ENCODE data around the gene HEPN1.

Gene HEPN1

GRCh38 chr11:124894606-124895430 lies 24.2 kb upstream of the HEPN1 start:
- H3K9ac ChIP-seq (ENCODE audit: low read length): no peak overlapping the region
- peaks cover 19% of the 10 kb centered on the region for H3K27me3 ChIP-seq (ENCODE audit: control insufficient read depth, insufficient read depth, low read length)

GRCh38 chr11:124895471-124895971 lies 23.5 kb upstream of the HEPN1 start:
- H3K9me3 ChIP-seq (ENCODE audit: control insufficient read depth, insufficient read depth, low read depth, low read length): no peaks in the 10 kb centered on the region
- no peak overlapping the region for H3K27ac ChIP-seq (ENCODE audit: low read depth, low read length)
- H3K36me3 ChIP-seq (ENCODE audit: control insufficient read depth, insufficient read depth, low read length): no peaks in the 10 kb centered on the region
- no peak overlapping the region for H3K9ac ChIP-seq (ENCODE audit: low read length)
- no peak overlapping the region for H3K4me3 ChIP-seq (ENCODE audit: low read depth, low read length)
- peaks cover 26% of the 10 kb centered on the region for H3K4me1 ChIP-seq (ENCODE audit: control insufficient read depth, insufficient read depth, low read length)
- H3K27me3 ChIP-seq (ENCODE audit: control insufficient read depth, insufficient read depth, low read length): peaks cover 23% of the 10 kb centered on the region

More at GRCh38 chr11:124894606-124895430, 24.2 kb upstream of the HEPN1 start:
- no peak overlapping the region for H3K4me3 ChIP-seq (ENCODE audit: low read depth, low read length)
- no peaks in the 10 kb centered on the region for H3K9me3 ChIP-seq (ENCODE audit: control insufficient read depth, insufficient read depth, low read depth, low read length)
- no peak overlapping the region for H3K27ac ChIP-seq (ENCODE audit: low read depth, low read length)
- H3K4me1 ChIP-seq (ENCODE audit: control insufficient read depth, insufficient read depth, low read length): peaks cover 21% of the 10 kb centered on the region
- no peaks in the 10 kb centered on the region for H3K36me3 ChIP-seq (ENCODE audit: control insufficient read depth, insufficient read depth, low read length)

- Histone ChIP-seq H3K9me3 (ENCODE audit: control insufficient read depth, insufficient read depth, low read depth, low read length) (no peaks in the 10 kb centered on the region), H3K4me1 (ENCODE audit: control insufficient read depth, insufficient read depth, low read length) (peaks cover 30% of the 10 kb centered on the region), H3K36me3 (ENCODE audit: control insufficient read depth, insufficient read depth, low read length) (no peaks in the 10 kb centered on the region), H3K9ac (ENCODE audit: low read length) (no peak overlapping the region), H3K27ac (ENCODE audit: low read depth, low read length) (no peak overlapping the region), H3K27me3 (ENCODE audit: control insufficient read depth, insufficient read depth, low read length) (peaks cover 26% of the 10 kb centered on the region), H3K4me3 (ENCODE audit: low read depth, low read length) (no peak overlapping the region)
Measured at GRCh38 chr11:124896071-124896750, 22.8 kb upstream of the HEPN1 start.

- peaks cover 30% of the 10 kb centered on the region for H3K4me1 ChIP-seq (ENCODE audit: control insufficient read depth, insufficient read depth, low read length)
Measured at GRCh38 chr11:124896821-124897391, 22.1 kb upstream of the HEPN1 start.

GRCh38 chr11:124897674-124898262 lies 21.3 kb upstream of the HEPN1 start, which contains the start of gene ROBO4:
ROBO4 (minus strand) TSS chr11:124897865; CDS start chr11:124897795, 70 bp downstream.
- no peak within 1 kb of the TSS for H3K27ac ChIP-seq (ENCODE audit: low read depth, low read length)

More at GRCh38 chr11:124896821-124897391, 22.1 kb upstream of the HEPN1 start:
- Histone ChIP-seq H3K9ac (ENCODE audit: low read length) (no peak overlapping the region), H3K9me3 (ENCODE audit: control insufficient read depth, insufficient read depth, low read depth, low read length) (no peaks in the 10 kb centered on the region), H3K36me3 (ENCODE audit: control insufficient read depth, insufficient read depth, low read length) (no peaks in the 10 kb centered on the region), H3K27ac (ENCODE audit: low read depth, low read length) (no peak overlapping the region), H3K27me3 (ENCODE audit: control insufficient read depth, insufficient read depth, low read length) (peaks cover 30% of the 10 kb centered on the region), H3K4me3 (ENCODE audit: low read depth, low read length) (no peak overlapping the region)

GRCh38 chr11:124898263-124898680 lies 20.8 kb upstream of the HEPN1 start:
- Histone ChIP-seq H3K36me3 (ENCODE audit: control insufficient read depth, insufficient read depth, low read length) (no peaks in the 10 kb centered on the region), H3K9me3 (ENCODE audit: control insufficient read depth, insufficient read depth, low read depth, low read length) (no peaks in the 10 kb centered on the region), H3K9ac (ENCODE audit: low read length) (no peak overlapping the region), H3K4me3 (ENCODE audit: low read depth, low read length) (no peak overlapping the region), H3K4me1 (ENCODE audit: control insufficient read depth, insufficient read depth, low read length) (peaks cover 30% of the 10 kb centered on the region), H3K27ac (ENCODE audit: low read depth, low read length) (no peak overlapping the region), H3K27me3 (ENCODE audit: control insufficient read depth, insufficient read depth, low read length) (peaks cover 21% of the 10 kb centered on the region)

More at GRCh38 chr11:124897674-124898262, 21.3 kb upstream of the HEPN1 start, which contains the start of gene ROBO4:
- Histone ChIP-seq H3K36me3 (ENCODE audit: control insufficient read depth, insufficient read depth, low read length) (no peaks in the 10 kb centered on the region), H3K9ac (ENCODE audit: low read length) (no peak within 1 kb of the TSS), H3K27me3 (ENCODE audit: control insufficient read depth, insufficient read depth, low read length) (peaks cover 25% of the 10 kb centered on the region), H3K4me3 (ENCODE audit: low read depth, low read length) (no peak within 1 kb of the TSS), H3K9me3 (ENCODE audit: control insufficient read depth, insufficient read depth, low read depth, low read length) (no peaks in the 10 kb centered on the region), H3K4me1 (ENCODE audit: control insufficient read depth, insufficient read depth, low read length) (peaks cover 30% of the 10 kb centered on the region)

GRCh38 chr11:124898711-124899110 lies 20.3 kb upstream of the HEPN1 start:
- Histone ChIP-seq H3K27me3 (ENCODE audit: control insufficient read depth, insufficient read depth, low read length) (peaks cover 21% of the 10 kb centered on the region), H3K9me3 (ENCODE audit: control insufficient read depth, insufficient read depth, low read depth, low read length) (no peaks in the 10 kb centered on the region), H3K4me3 (ENCODE audit: low read depth, low read length) (no peak overlapping the region), H3K9ac (ENCODE audit: low read length) (no peak overlapping the region), H3K27ac (ENCODE audit: low read depth, low read length) (no peak overlapping the region), H3K36me3 (ENCODE audit: control insufficient read depth, insufficient read depth, low read length) (no peaks in the 10 kb centered on the region), H3K4me1 (ENCODE audit: control insufficient read depth, insufficient read depth, low read length) (peaks cover 30% of the 10 kb centered on the region)

- H3K4me1 ChIP-seq (ENCODE audit: control insufficient read depth, insufficient read depth, low read length): peaks cover 30% of the 10 kb centered on the region
- H3K4me3 ChIP-seq (ENCODE audit: low read depth, low read length): no peak overlapping the region
- H3K27me3 ChIP-seq (ENCODE audit: control insufficient read depth, insufficient read depth, low read length): peaks cover 21% of the 10 kb centered on the region
- no peaks in the 10 kb centered on the region for H3K36me3 ChIP-seq (ENCODE audit: control insufficient read depth, insufficient read depth, low read length)
- no peak overlapping the region for H3K9ac ChIP-seq (ENCODE audit: low read length)
- H3K27ac ChIP-seq (ENCODE audit: low read depth, low read length): no peak overlapping the region
- H3K9me3 ChIP-seq (ENCODE audit: control insufficient read depth, insufficient read depth, low read depth, low read length): no peaks in the 10 kb centered on the region
Measured at GRCh38 chr11:124899383-124900145, 19.5 kb upstream of the HEPN1 start.

GRCh38 chr11:124900464-124900863 lies 18.6 kb upstream of the HEPN1 start:
- Histone ChIP-seq H3K27ac (ENCODE audit: low read depth, low read length) (no peak overlapping the region), H3K27me3 (ENCODE audit: control insufficient read depth, insufficient read depth, low read length) (peaks cover 21% of the 10 kb centered on the region), H3K4me1 (ENCODE audit: control insufficient read depth, insufficient read depth, low read length) (peaks cover 30% of the 10 kb centered on the region), H3K9me3 (ENCODE audit: control insufficient read depth, insufficient read depth, low read depth, low read length) (no peaks in the 10 kb centered on the region), H3K36me3 (ENCODE audit: control insufficient read depth, insufficient read depth, low read length) (no peaks in the 10 kb centered on the region), H3K9ac (ENCODE audit: low read length) (no peak overlapping the region), H3K4me3 (ENCODE audit: low read depth, low read length) (no peak overlapping the region)

GRCh38 chr11:124902616-124903015 lies 16.4 kb upstream of the HEPN1 start:
- H3K4me3 ChIP-seq (ENCODE audit: low read depth, low read length): no peak overlapping the region
- peaks cover 21% of the 10 kb centered on the region for H3K27me3 ChIP-seq (ENCODE audit: control insufficient read depth, insufficient read depth, low read length)
- no peak overlapping the region for H3K27ac ChIP-seq (ENCODE audit: low read depth, low read length)
- H3K36me3 ChIP-seq (ENCODE audit: control insufficient read depth, insufficient read depth, low read length): no peaks in the 10 kb centered on the region
- no peaks in the 10 kb centered on the region for H3K9me3 ChIP-seq (ENCODE audit: control insufficient read depth, insufficient read depth, low read depth, low read length)
- peaks cover 26% of the 10 kb centered on the region for H3K4me1 ChIP-seq (ENCODE audit: control insufficient read depth, insufficient read depth, low read length)
- H3K9ac ChIP-seq (ENCODE audit: low read length): no peak overlapping the region

All from HUES6 (cell line).